Ishikawa (cell line): Measurements from ENCODE around the gene SLC13A4.

Experiments used
- CEBPB ChIP-seq: IDR thresholded peaks from 2 replicates; pipeline ENCODE4 v1.6.1; 2012
- CREB1 ChIP-seq: IDR thresholded peaks from 2 replicates; pipeline ENCODE4 v1.6.1; 2012; ENCODE audit warnings: low read depth
- EGR1 ChIP-seq: IDR thresholded peaks from 2 replicates; pipeline ENCODE4 v1.6.1; 2012
- EP300 ChIP-seq: IDR thresholded peaks from 2 replicates; pipeline ENCODE4 v1.6.1; 2012; ENCODE audit warnings: borderline replicate concordance
- FOXM1 ChIP-seq: IDR thresholded peaks from 2 replicates; pipeline ENCODE4 v1.6.1; 2012; ENCODE audit warnings: low read depth, borderline replicate concordance
- NFIC ChIP-seq: IDR thresholded peaks from 2 replicates; pipeline ENCODE4 v1.6.1; 2012
- RAD21 ChIP-seq: IDR thresholded peaks from 2 replicates; pipeline ENCODE4 v1.6.1; 2012; ENCODE audit warnings: low read depth
- TAF1 ChIP-seq: IDR thresholded peaks from 2 replicates; pipeline ENCODE4 v1.6.1; 2012; ENCODE audit warnings: low read depth, mild to moderate bottlenecking
- TCF12 ChIP-seq: IDR thresholded peaks from 2 replicates; pipeline ENCODE4 v1.6.1; 2012; ENCODE audit warnings: low read depth
- TEAD4 ChIP-seq: IDR thresholded peaks from 2 replicates; pipeline ENCODE4 v1.6.1; 2012
- USF1 ChIP-seq: IDR thresholded peaks from 2 replicates; pipeline ENCODE4 v1.6.1; 2012
- YY1 ChIP-seq: IDR thresholded peaks from 2 replicates; pipeline ENCODE4 v1.6.1; 2012; ENCODE audit warnings: low read depth
- ZBTB7A ChIP-seq: IDR thresholded peaks from 2 replicates; pipeline ENCODE4 v1.6.1; 2012; ENCODE audit warnings: low read depth
- TF ChIP-seq, protein P1 (sequence below): IDR thresholded peaks from 2 replicates; pipeline ENCODE4 v1.6.1; 2012
- TF ChIP-seq, protein P2 (sequence below): IDR thresholded peaks from 2 replicates; pipeline ENCODE4 v1.6.1; 2012; ENCODE audit warnings: low read depth, mild to moderate bottlenecking

The SLC13A4 gene

GRCh38 chr7:135666846-135667245, 61.1 kb downstream of the SLC13A4 start:
- no peak for TF ChIP-seq TAF1
- TF ChIP-seq, protein P1, sequence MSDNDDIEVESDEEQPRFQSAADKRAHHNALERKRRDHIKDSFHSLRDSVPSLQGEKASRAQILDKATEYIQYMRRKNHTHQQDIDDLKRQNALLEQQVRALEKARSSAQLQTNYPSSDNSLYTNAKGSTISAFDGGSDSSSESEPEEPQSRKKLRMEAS = no peak
- no peak for TF ChIP-seq ZBTB7A
- TF ChIP-seq USF1 = no peak
- TF ChIP-seq, protein P2, sequence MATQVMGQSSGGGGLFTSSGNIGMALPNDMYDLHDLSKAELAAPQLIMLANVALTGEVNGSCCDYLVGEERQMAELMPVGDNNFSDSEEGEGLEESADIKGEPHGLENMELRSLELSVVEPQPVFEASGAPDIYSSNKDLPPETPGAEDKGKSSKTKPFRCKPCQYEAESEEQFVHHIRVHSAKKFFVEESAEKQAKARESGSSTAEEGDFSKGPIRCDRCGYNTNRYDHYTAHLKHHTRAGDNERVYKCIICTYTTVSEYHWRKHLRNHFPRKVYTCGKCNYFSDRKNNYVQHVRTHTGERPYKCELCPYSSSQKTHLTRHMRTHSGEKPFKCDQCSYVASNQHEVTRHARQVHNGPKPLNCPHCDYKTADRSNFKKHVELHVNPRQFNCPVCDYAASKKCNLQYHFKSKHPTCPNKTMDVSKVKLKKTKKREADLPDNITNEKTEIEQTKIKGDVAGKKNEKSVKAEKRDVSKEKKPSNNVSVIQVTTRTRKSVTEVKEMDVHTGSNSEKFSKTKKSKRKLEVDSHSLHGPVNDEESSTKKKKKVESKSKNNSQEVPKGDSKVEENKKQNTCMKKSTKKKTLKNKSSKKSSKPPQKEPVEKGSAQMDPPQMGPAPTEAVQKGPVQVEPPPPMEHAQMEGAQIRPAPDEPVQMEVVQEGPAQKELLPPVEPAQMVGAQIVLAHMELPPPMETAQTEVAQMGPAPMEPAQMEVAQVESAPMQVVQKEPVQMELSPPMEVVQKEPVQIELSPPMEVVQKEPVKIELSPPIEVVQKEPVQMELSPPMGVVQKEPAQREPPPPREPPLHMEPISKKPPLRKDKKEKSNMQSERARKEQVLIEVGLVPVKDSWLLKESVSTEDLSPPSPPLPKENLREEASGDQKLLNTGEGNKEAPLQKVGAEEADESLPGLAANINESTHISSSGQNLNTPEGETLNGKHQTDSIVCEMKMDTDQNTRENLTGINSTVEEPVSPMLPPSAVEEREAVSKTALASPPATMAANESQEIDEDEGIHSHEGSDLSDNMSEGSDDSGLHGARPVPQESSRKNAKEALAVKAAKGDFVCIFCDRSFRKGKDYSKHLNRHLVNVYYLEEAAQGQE = no peak
- TF ChIP-seq FOXM1 = no peak
- no peak for TF ChIP-seq CREB1
- TF ChIP-seq YY1 = no peak
- no peak for TF ChIP-seq NFIC
- no peak for TF ChIP-seq EP300
- TF ChIP-seq RAD21 = no peak
- TF ChIP-seq CEBPB = no peak

- TF ChIP-seq, protein P2 = no peak
- no peak for TF ChIP-seq NFIC
- TF ChIP-seq USF1 = no peak
- TF ChIP-seq CEBPB = no peak
- TF ChIP-seq EP300 = no peak
- no peak for TF ChIP-seq TAF1
- TF ChIP-seq YY1 = no peak
- no peak for TF ChIP-seq CREB1
- TF ChIP-seq RAD21 = no peak
- no peak for TF ChIP-seq TEAD4
- TF ChIP-seq, protein P1 = no peak
- TF ChIP-seq FOXM1 = no peak
- no peak for TF ChIP-seq ZBTB7A
- no peak for TF ChIP-seq EGR1
- no peak for TF ChIP-seq TCF12
These were observed 61.8 kb downstream of the SLC13A4 start for GRCh38 chr7:135666156-135666555.

GRCh38 chr7:135665042-135665441, 62.9 kb downstream of the SLC13A4 start:
- TF ChIP-seq USF1 (no peak), ZBTB7A (no peak), NFIC (no peak), EGR1 (no peak), TEAD4 (no peak), TAF1 (no peak)
- TF ChIP-seq, protein P2 = no peak
- TF ChIP-seq, protein P1 = no peak

DNA sequence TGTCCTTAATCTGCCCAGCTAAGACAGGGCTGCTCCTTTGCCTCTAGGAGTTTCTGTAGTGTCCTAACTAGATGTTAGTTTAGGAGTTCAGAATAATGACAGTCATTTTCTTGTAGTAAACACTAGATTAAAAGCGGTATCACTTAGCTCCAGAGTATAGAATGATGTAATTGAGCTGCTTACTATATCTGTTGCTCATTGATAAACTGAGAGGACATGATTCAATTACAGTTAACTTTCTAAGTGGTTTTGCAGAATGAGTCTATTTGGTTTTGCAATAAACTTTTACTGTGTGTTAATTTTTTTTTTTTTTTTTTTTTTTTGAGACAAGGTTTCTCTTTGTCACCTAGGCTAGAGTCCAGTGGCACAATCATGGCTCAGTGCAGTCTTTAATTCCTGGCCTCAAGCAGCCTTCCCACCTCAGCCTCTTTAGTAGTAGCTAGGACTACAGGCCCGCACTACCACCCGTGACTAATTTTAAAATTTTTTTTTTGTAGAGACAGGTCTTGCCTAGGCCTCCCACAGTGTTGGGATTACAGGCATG, 63.9 kb downstream of the SLC13A4 start:
- TF ChIP-seq FOXM1 = no peak
- TF ChIP-seq CREB1 = no peak
- no peak for TF ChIP-seq TEAD4
- no peak for TF ChIP-seq NFIC
- TF ChIP-seq USF1 = no peak
- TF ChIP-seq TCF12 = no peak
- no peak for TF ChIP-seq CEBPB
- no peak for TF ChIP-seq EGR1
- TF ChIP-seq RAD21 = no peak
- no peak for TF ChIP-seq EP300
- TF ChIP-seq, protein P2 = no peak
- no peak for TF ChIP-seq YY1
- TF ChIP-seq ZBTB7A = no peak
- TF ChIP-seq, protein P1 = no peak
- TF ChIP-seq TAF1 = no peak
